CD4-positive, alpha-beta T cell treated with Interleukin-6 at 100 ng/mL for 8 hours (primary cell): ENCODE measurements around the gene ABCB1.
"Not testable (repeated sequence)": the region's sequence is repeated elsewhere in the genome, so short reads cannot be mapped to it uniquely, and the experiment has no call there.

Experiments
- DNase-seq: peaks from one replicate; pipeline ENCODE4 v3.0.0-alpha.2; 2020; ENCODE audit warnings: mixed read lengths, low spot score

Gene ABCB1

GRCh38 chr7:87471473-87471872 lies 129.2 kb downstream of the ABCB1 start:
- DNase-seq: no peak

GRCh38 chr7:87469204-87469603 lies 131.5 kb downstream of the ABCB1 start:
- not testable (repeated sequence) for DNase-seq

GRCh38 chr7:87465534-87465880 lies 135.2 kb downstream of the ABCB1 start:
- DNase-seq: not testable (repeated sequence)

DNA sequence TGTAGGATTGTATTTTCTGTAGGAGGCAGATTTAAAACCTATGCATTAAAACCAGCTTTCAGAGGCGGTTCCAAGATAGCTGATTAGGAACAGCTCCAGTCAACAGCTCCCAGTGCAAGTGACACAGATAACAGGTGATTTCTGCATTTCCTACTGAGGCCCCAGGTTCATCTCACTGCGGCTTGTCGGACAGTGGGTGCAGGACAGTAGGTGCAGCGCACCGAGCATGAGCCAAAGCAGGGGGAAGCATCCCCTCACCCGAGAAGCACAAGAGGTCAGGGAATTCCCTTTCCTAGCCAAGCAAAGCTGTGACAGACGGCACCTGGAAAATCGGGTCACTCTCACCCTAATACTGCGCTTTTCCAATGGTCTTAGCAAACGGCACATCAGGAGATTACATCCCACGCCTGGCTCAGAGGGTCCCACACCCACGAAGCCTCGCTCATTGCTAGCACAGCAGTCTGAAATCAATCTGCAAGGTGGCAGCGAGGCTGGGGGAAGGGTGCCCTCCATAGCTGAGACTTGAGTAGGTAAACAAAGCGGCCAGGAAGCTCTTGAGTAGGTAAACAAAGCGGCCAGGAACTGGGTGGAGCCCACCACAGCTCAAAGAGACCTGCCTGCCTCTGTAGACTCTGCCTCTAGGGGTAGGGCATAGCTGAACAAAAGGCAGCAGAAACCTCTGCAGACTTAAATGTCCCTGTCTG lies 135.7 kb downstream of the ABCB1 start:
- DNase-seq: not testable (repeated sequence)

DNA sequence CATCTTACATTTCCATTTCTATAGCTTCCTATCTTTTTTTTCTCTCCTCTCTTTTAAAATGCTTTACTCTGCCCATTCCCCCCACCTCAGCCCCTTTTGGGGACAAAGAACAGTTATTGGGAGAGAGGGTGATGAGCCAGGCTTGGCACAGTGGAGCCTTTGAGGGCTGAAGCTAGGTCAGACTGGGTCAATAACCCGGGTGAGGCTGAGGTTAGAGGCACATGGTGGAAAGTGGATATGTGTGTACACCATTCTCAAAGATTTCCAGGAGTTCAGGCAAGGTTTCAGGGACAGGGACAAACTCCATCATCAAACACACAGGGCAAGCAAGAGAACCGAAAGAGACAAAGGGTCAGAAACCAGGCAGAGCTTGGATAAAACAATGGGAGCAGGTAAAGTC lies 136.7 kb downstream of the ABCB1 start:
- DNase-seq: no peak

DNA sequence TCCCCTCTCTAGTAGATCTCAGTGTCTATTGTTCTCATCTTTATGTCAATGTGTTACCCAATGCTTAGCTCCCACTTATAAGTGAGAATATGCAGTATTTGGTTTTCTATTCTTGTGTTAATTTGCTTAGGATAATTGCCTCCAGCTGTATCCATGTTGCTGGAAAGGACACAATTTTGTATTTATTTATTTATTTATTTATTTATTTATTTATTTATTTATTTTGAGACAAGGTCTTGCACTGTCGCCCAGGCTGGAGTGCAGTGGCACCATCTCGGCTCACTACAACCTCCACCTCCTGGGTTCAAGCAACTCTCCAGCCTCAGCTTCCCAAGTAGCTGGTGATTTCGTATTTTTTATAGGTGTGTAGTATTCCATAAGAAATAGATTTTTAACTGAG lies 140.2 kb downstream of the ABCB1 start:
- DNase-seq: not testable (repeated sequence)

- DNase-seq: no peak
Measured at GRCh38 chr7:87459941-87460340, 140.7 kb downstream of the ABCB1 start.

DNA sequence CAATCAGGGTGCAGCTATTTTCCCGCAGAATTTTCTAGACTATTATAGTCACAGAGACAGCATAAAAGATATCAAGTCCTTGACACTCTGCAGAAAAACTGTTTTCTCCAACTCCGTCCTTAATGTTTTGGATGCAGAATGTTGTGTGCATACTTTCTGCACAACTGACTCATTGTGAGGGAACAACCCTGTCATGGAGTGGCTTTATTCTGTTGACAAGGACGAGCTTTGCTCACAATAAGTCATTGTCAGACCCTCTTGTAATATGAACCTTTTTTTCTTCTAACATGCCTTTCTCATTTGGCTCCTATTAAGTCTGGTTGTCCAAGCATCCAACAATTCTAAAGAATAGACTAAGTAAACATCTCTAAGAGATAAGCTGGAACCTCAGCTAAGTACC lies 142.5 kb downstream of the ABCB1 start:
- no peak for DNase-seq

DNA sequence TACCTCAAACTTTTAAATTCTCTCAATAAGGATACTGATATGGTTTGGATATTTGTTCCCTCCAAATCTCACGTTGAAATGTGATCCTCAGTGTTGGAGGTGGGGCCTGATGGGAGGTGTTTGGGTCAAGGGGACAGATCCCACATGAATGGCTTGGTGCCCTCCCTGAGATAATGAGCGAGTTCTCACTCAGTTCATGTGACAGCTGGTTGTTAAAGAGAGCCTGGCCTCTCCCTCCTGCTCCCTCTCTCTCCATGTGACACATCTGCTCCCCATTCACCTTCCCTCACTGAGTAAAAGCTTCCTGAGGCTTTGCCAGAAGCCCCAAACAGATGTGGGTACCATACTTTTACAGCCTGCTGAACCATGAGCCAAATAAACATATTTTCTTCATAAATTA lies 144.4 kb downstream of the ABCB1 start:
- DNase-seq: no peak
